HepG2 (cell line): ENCODE results near the gene TBC1D22A. TPM values are rescaled to one million over a fixed set of nuclear protein-coding genes. Genes with fewer than 3 reads are reported as not detected.

Experiments used
- ATAC-seq: fragments of 200-7000 bp; cut with Tn5 transposase; 3 replicates; pipeline ENCODE4 v1.9.1; 2020; ENCODE audit warnings: mild to moderate bottlenecking, moderate library complexity
- BruUV-seq: library from RNA; stranded (reverse); fragments of 400-500 nt; replicated peaks from 2 replicates; lab custom pipeline; 2021; lab: Mats Ljungman, UMichigan
- CTCF ChIA-PET: fragments of 300-600 bp; formaldehyde crosslinking; extraction: SDS; loops from one replicate; lab custom pipeline; 2021; ENCODE audit warnings: low total read pairs, inconsistent platforms, low intra/inter-chr PET ratio; lab: Yijun Ruan, JAX
- POLR2A ChIA-PET: fragments of 350-600 bp; sonication (Branson Sonifier 250); formaldehyde crosslinking; loops from one replicate; lab custom pipeline; 2020; ENCODE audit warnings: antibody characterized with exemption, inconsistent platforms; lab: Yijun Ruan, JAX
- DNase-seq: peaks from one replicate; pipeline ENCODE4 v3.0.0-alpha.2; 2015; ENCODE audit warnings: low spot score
- FAIRE-seq: peaks from 3 replicates; lab custom pipeline; 2011; peaks lifted over from hg19 to GRCh38; lab: Jason Lieb, UNC
- H2AFZ ChIP-seq: one replicate; pipeline ENCODE4 v1.6.1; 2011; ENCODE audit warnings: low read length, inconsistent platforms
- H3K27ac ChIP-seq: fragments of 300-600 bp; 3 replicates; pipeline ENCODE4 v1.8.0; 2011; ENCODE audit warnings: mixed run types, mild to moderate bottlenecking, mixed read lengths, low read length, inconsistent platforms; ENCODE audit not compliant: insufficient read depth; ENCODE audit errors: extremely low read length
- H3K27me3 ChIP-seq, 2 experiments: fragments of 200-600 bp in 1 of 2; 2 replicates in 1 of 2; 3 replicates in 1 of 2; pipeline versions ENCODE4 v1.6.0 to v1.8.0; 2011; ENCODE audit warnings: low read length in 2 of 2, mild to moderate bottlenecking in 2 of 2, moderate library complexity in 2 of 2, inconsistent platforms in 1 of 2; ENCODE audit not compliant: insufficient read depth in 2 of 2, control insufficient read depth in 1 of 2
- H3K36me3 ChIP-seq, 2 experiments: fragments of 200-600 bp in 1 of 2; replicated peaks in 1 of 2; 2 replicates in 1 of 2; 3 replicates in 1 of 2; pipeline versions ENCODE4 v1.5.1 to v1.8.0; 2011; ENCODE audit warnings: low read length in 2 of 2, inconsistent platforms in 1 of 2; ENCODE audit not compliant: insufficient read depth in 2 of 2, control insufficient read depth in 1 of 2
- H3K4me1 ChIP-seq: 2 replicates; pipeline ENCODE4 v1.5.1; 2012; ENCODE audit warnings: low read length, inconsistent platforms; ENCODE audit not compliant: insufficient read depth
- H3K4me2 ChIP-seq: 2 replicates; pipeline ENCODE4 v1.6.0; 2011; ENCODE audit warnings: low read depth, low read length, inconsistent platforms
- H3K4me3 ChIP-seq, 3 experiments: fragments of 200-600 bp in 1 of 3; sonication (generic), shearing (Covaris generic) in 1 of 3; replicated peaks in 1 of 3; 2 replicates each; pipeline ENCODE4 v1.5.1; 2011 to 2016; ENCODE audit warnings: low read length in 3 of 3, inconsistent platforms in 2 of 3, low read depth in 2 of 3, mild to moderate bottlenecking in 2 of 3, control low read depth in 1 of 3, mixed read lengths in 1 of 3; ENCODE audit not compliant: insufficient read depth in 1 of 3
- H3K79me2 ChIP-seq: one replicate; pipeline ENCODE4 v1.6.1; 2011; ENCODE audit warnings: low read length, inconsistent platforms; ENCODE audit not compliant: insufficient read depth
- H3K9ac ChIP-seq: 2 replicates; pipeline ENCODE4 v1.6.0; 2011; ENCODE audit warnings: mild to moderate bottlenecking, low read depth, low read length, inconsistent platforms; ENCODE audit not compliant: insufficient read depth
- H3K9me3 ChIP-seq: 2 replicates; pipeline ENCODE4 v1.5.1; 2012; ENCODE audit warnings: mild to moderate bottlenecking, low read length
- H4K20me1 ChIP-seq: 2 replicates; pipeline ENCODE4 v1.6.0; 2011; ENCODE audit warnings: inconsistent platforms, mild to moderate bottlenecking, low read length, moderate library complexity; ENCODE audit not compliant: insufficient read depth
- HDAC1 ChIP-seq: sonication (generic); formaldehyde crosslinking; IDR thresholded peaks from 2 replicates; pipeline ENCODE4 v1.5.1; 2020; ENCODE audit warnings: mild to moderate bottlenecking, missing genetic modification reagents
- PLSCR1 ChIP-seq: sonication (generic); formaldehyde crosslinking; IDR thresholded peaks from 2 replicates; pipeline ENCODE4 v1.5.0; 2020; ENCODE audit warnings: missing genetic modification reagents, mild to moderate bottlenecking, borderline replicate concordance
- SOX6 ChIP-seq, 2 experiments: fragments of 450-650 bp in 1 of 2; sonication (generic) in 1 of 2; formaldehyde crosslinking in 1 of 2; IDR thresholded peaks; 2 replicates each; pipeline versions ENCODE4 v1.4.0 to v1.6.1; 2017 to 2020; ENCODE audit warnings: antibody characterized with exemption in 1 of 2, mild to moderate bottlenecking in 1 of 2, missing genetic modification reagents in 1 of 2
- ZBTB33 ChIP-seq: sonication (generic); formaldehyde crosslinking; IDR thresholded peaks from 2 replicates; pipeline ENCODE4 v1.4.0; 2020; ENCODE audit warnings: missing genetic modification reagents
- ZBTB34 ChIP-seq: sonication (generic); formaldehyde crosslinking; IDR thresholded peaks from 2 replicates; pipeline ENCODE4 v1.8.0; 2022; ENCODE audit warnings: mild to moderate bottlenecking, missing genetic modification reagents
- ZBTB46 ChIP-seq: sonication (generic); formaldehyde crosslinking; IDR thresholded peaks from 2 replicates; pipeline ENCODE4 v1.4.0; 2020; ENCODE audit warnings: mild to moderate bottlenecking, missing genetic modification reagents, borderline replicate concordance
- ZNF12 ChIP-seq: sonication (generic); formaldehyde crosslinking; IDR thresholded peaks from 2 replicates; pipeline ENCODE4 v1.5.0; 2020; ENCODE audit warnings: missing genetic modification reagents
- ZNF207 ChIP-seq: fragments of 450-650 bp; IDR thresholded peaks from 2 replicates; pipeline ENCODE4 v1.6.1; 2016; ENCODE audit warnings: antibody characterized with exemption, borderline replicate concordance
- ZNF235 ChIP-seq: sonication (generic); formaldehyde crosslinking; IDR thresholded peaks from 2 replicates; pipeline ENCODE4 v1.8.1; 2023; ENCODE audit warnings: mild to moderate bottlenecking, missing genetic modification reagents, borderline replicate concordance
- ZNF678 ChIP-seq: sonication (generic); formaldehyde crosslinking; IDR thresholded peaks from 2 replicates; pipeline ENCODE4 v1.4.0; 2020; ENCODE audit warnings: mild to moderate bottlenecking, missing genetic modification reagents
- WGBS: methylation state at CpG from one replicate; pipeline ENCODE4 v1.1.6; 2017; ENCODE audit warnings: low lambda C conversion rate; 5-methylcytosine and 5-hydroxymethylcytosine counted together
- in situ Hi-C: cut with HindIII; loops from 2 replicates; pipeline ENCODE4 v1.10.0; 2017; ENCODE audit warnings: low pct_unique_long_range_greater_than_20kb; ENCODE audit not compliant: extremely low pct_ligation_motif_present
- intact Hi-C: fragments of 100-400 bp; cut with micrococcal nuclease; formaldehyde crosslinking; loops from one replicate; pipeline ENCODE4 v1.10.0; 2022; ENCODE audit not compliant: unreplicated experiment
- polyA plus RNA-seq, 8 experiments: library from polyadenylated mRNA; depleted of rRNA in 3 of 8; stranded (reverse) in 7 of 8; unstranded in 1 of 8; fragments of >200 nt; fragmentation: Illumina TruSeq in 4 of 8; extraction: Trizol in 4 of 8; gene quantifications; 2 replicates each; pipeline versions ENCODE4 v1.2.1 to v1.2.3, GENCODE V29; 2011 to 2016; ENCODE audit warnings: low read depth in 4 of 8, missing spikeins in 1 of 8, mixed read lengths in 1 of 8; ENCODE audit not compliant: insufficient read depth in 1 of 8
- total RNA-seq, 5 experiments: library from RNA; depleted of rRNA; stranded (reverse); fragments of >200 nt; fragmentation: Illumina TruSeq; extraction: Trizol; gene quantifications; 2 replicates each; pipeline ENCODE4 v1.2.3, GENCODE V29; 2016; ENCODE audit warnings: low read depth in 1 of 5

The TBC1D22A gene
- total and polyA plus RNA-seq, 2 of the 13 experiments (the other 11 are each of a cell fraction or from before 2014, with no cell fraction given) = 17.3 to 18.0 TPM

GRCh38 chr22:46854125-46854870 lies 91.8 kb downstream of the TBC1D22A start:
- no peak for ATAC-seq
- no peaks in the 10 kb centered on the region for H3K4me1 ChIP-seq
- POLR2A ChIA-PET = no interaction called here
- BruUV-seq = no TSS peak
- CTCF ChIA-PET = no interaction called here
- H3K4me3 ChIP-seq = no peak overlapping the region
- TF ChIP-seq ZBTB33 (CRISPR knock-in tag) = 0 out of 2 replicates have a peak, but pooled peaks have one; percentile 33
- TF ChIP-seq HDAC1 (CRISPR knock-in tag) = no peak
- TF ChIP-seq, all 625 proteins: peak for 1
- 90% methylated on average over 18 of the region's 18 CpGs for WGBS
- Histone ChIP-seq H3K9ac (no peak overlapping the region), H3K27me3 (no peaks in the 10 kb centered on the region), H3K4me2 (no peak overlapping the region), H3K27ac (no peak overlapping the region), H4K20me1 (no peaks in the 10 kb centered on the region; the same call in 1 of the 2 replicates), H3K79me2 (peaks cover 4% of the 10 kb centered on the region), H2AFZ (no peak overlapping the region), H3K36me3 (peaks cover 0 to 15% of the 10 kb centered on the region in 2 experiments; a peak in 3 of 5 replicates), H3K9me3 (no peaks in the 10 kb centered on the region)
- FAIRE-seq (no peak), DNase-seq (no peak)
- in situ Hi-C loops = no loop called here
- intact Hi-C loops = no loop called here

GRCh38 chr22:46855681-46856080 lies 93.2 kb downstream of the TBC1D22A start:
- no peak overlapping the region for H3K4me3 ChIP-seq
- in situ Hi-C loops = no loop called here
- intact Hi-C loops = no loop called here
- ATAC-seq (no peak), FAIRE-seq (no peak), DNase-seq (no peak)
- H3K36me3 ChIP-seq = peaks cover 0 to 11% of the 10 kb centered on the region in 2 experiments; a peak in 3 of 5 replicates
- H4K20me1 ChIP-seq = no peaks in the 10 kb centered on the region; the same call in 1 of the 2 replicates
- BruUV-seq = no TSS peak
- no peaks in the 10 kb centered on the region for H3K27me3 ChIP-seq
- H3K27ac ChIP-seq = no peak overlapping the region
- no peaks in the 10 kb centered on the region for H3K4me1 ChIP-seq
- H3K9me3 ChIP-seq = no peaks in the 10 kb centered on the region
- H3K4me2 ChIP-seq = no peak overlapping the region
- no peak overlapping the region for H3K9ac ChIP-seq
- peaks cover 4% of the 10 kb centered on the region for H3K79me2 ChIP-seq
- no peak overlapping the region for H2AFZ ChIP-seq
- 98% methylated on average over 12 of the region's 12 CpGs for WGBS
- ChIA-PET POLR2A (no interaction called here), CTCF (no interaction called here)
- no peak for TF ChIP-seq ZBTB46 (CRISPR knock-in tag)
- no peak for TF ChIP-seq ZNF207
- no peak for TF ChIP-seq SOX6 (IDR thresholded peaks at IDR 0.05)
- no peak for TF ChIP-seq SOX6 (CRISPR knock-in tag; IDR thresholded peaks at IDR 0.05)
- TF ChIP-seq PLSCR1 (CRISPR knock-in tag) = no peak
- TF ChIP-seq ZNF678 (CRISPR knock-in tag) = no peak
- no peak for TF ChIP-seq ZNF235
- no peak for TF ChIP-seq ZNF12
- no peak for TF ChIP-seq ZBTB34 (CRISPR knock-in tag)
